ENCODE results near the gene LMX1B.

- TF ChIP-seq POLR2A (IDR thresholded peaks at IDR 0.05; ENCODE audit: borderline replicate concordance, extremely low read depth, insufficient read depth, insufficient read length): no peak
- TF ChIP-seq EZH2 (IDR thresholded peaks at IDR 0.05): no peak
- no peak for TF ChIP-seq MAX (IDR thresholded peaks at IDR 0.05)
- no peak for TF ChIP-seq REST (IDR thresholded peaks at IDR 0.05; ENCODE audit: low read depth)
- TF ChIP-seq CTCF (IDR thresholded peaks at IDR 0.05 in 2 of 3, conservative IDR thresholded peaks at IDR 0.05 in 1 of 3; ENCODE audit: borderline replicate concordance in 1 of 3, insufficient read depth in 1 of 3, low read depth in 2 of 3, low read length in 2 of 3): no peak
- TF ChIP-seq YY1 (IDR thresholded peaks at IDR 0.05; ENCODE audit: extremely low read depth, insufficient replicate concordance, low read depth, low read length): no peak
- no peak for TF ChIP-seq ATF3 (IDR thresholded peaks at IDR 0.05)
- no peak for TF ChIP-seq ZBTB33 (IDR thresholded peaks at IDR 0.05; ENCODE audit: extremely low read depth, insufficient replicate concordance, low read length)
- no peak for TF ChIP-seq ELF1 (IDR thresholded peaks at IDR 0.05; ENCODE audit: borderline replicate concordance, low read depth)
- TF ChIP-seq SIN3A (IDR thresholded peaks at IDR 0.05; ENCODE audit: low read depth): no peak
Measured at GRCh38 chr9:126624912-126625311, 11.2 kb downstream of the LMX1B start.

Measured in HCT116 (cell line).